Measurements from ENCODE around the gene HMCN2. TPM values are rescaled to one million over a fixed set of nuclear protein-coding genes. Genes with fewer than 3 reads are reported as not detected.

Gene HMCN2
- total RNA-seq, 1 experiment from 2014 or later: 1.6 TPM

GRCh38 chr9:130437011-130437789 lies 171.6 kb downstream of the HMCN2 start:
- BruUV-seq (replicated peaks): no TSS peak

GRCh38 chr9:130438382-130438981 lies 172.9 kb downstream of the HMCN2 start:
- Histone ChIP-seq H2AFZ (no peak overlapping the region), H3K9me3 (ENCODE audit: insufficient read depth, low read depth) (no peaks in the 10 kb centered on the region), H3K4me2 (no peak overlapping the region), H4K20me1 (ENCODE audit: insufficient read depth) (no peaks in the 10 kb centered on the region), H3K36me3 (ENCODE audit: low read depth) (no peaks in the 10 kb centered on the region), H3F3A (ENCODE audit: insufficient read depth, low read depth) (no peaks in the 10 kb centered on the region; the same call in 1 of the 2 replicates), H3K4me3 (no peak overlapping the region), H3K9me2 (ENCODE audit: insufficient read depth) (no peaks in the 10 kb centered on the region), H3K27ac (no peak overlapping the region), H3K27me3 (ENCODE audit: insufficient read depth, low read depth) (no peaks in the 10 kb centered on the region), H3K4me1 (replicated peaks; ENCODE audit: insufficient read depth) (no peaks in the 10 kb centered on the region), H3K79me2 (ENCODE audit: low read depth) (no peaks in the 10 kb centered on the region)
- TF ChIP-seq CTCF (conservative IDR thresholded peaks at IDR 0.05): no peak
- no peak for TF ChIP-seq EZH2 (IDR thresholded peaks at IDR 0.05; ENCODE audit: low read depth)
- POLR2A ChIA-PET (ENCODE audit: unreplicated experiment): no interaction called here
- no TSS peak for BruUV-seq (replicated peaks)
- CTCF ChIA-PET: no interaction called here
- DNase-seq: no peak
- intact Hi-C loops (cut with micrococcal nuclease; ENCODE audit: unreplicated experiment): no loop called here

More at GRCh38 chr9:130437011-130437789, 171.6 kb downstream of the HMCN2 start:
- Histone ChIP-seq H3K9me3 (ENCODE audit: insufficient read depth, low read depth) (no peaks in the 10 kb centered on the region), H3K9me2 (ENCODE audit: insufficient read depth) (no peaks in the 10 kb centered on the region), H3K36me3 (ENCODE audit: low read depth) (no peaks in the 10 kb centered on the region), H3K79me2 (ENCODE audit: low read depth) (no peaks in the 10 kb centered on the region), H3K27ac (no peak overlapping the region), H3K4me3 (no peak overlapping the region), H4K20me1 (ENCODE audit: insufficient read depth) (no peaks in the 10 kb centered on the region), H3K4me1 (replicated peaks; ENCODE audit: insufficient read depth) (no peaks in the 10 kb centered on the region), H2AFZ (no peak overlapping the region), H3F3A (ENCODE audit: insufficient read depth, low read depth) (no peaks in the 10 kb centered on the region; the same call in 1 of the 2 replicates), H3K27me3 (ENCODE audit: insufficient read depth, low read depth) (no peaks in the 10 kb centered on the region), H3K4me2 (no peak overlapping the region)
- POLR2A ChIA-PET (ENCODE audit: unreplicated experiment): interaction anchor here (0.6 kb wide), 2 partner anchors 74 to 165 kb away, joined by 3 to 9 read pairs; no protein-coding TSS in a partner anchor
- intact Hi-C loops (cut with micrococcal nuclease; ENCODE audit: unreplicated experiment): no loop called here
- DNase-seq: no peak
- TF ChIP-seq CTCF (conservative IDR thresholded peaks at IDR 0.05) (no peak), EZH2 (IDR thresholded peaks at IDR 0.05; ENCODE audit: low read depth) (no peak)
- CTCF ChIA-PET: interaction anchor here (0.6 to 0.7 kb wide), 3 partner anchors 12 to 198 kb away, joined by 3 to 12 read pairs (median 6); no protein-coding TSS in a partner anchor

- Histone ChIP-seq H3K27me3 (ENCODE audit: insufficient read depth, low read depth) (no peaks in the 10 kb centered on the region), H4K20me1 (ENCODE audit: insufficient read depth) (no peaks in the 10 kb centered on the region), H3K27ac (no peak overlapping the region), H2AFZ (no peak overlapping the region), H3K36me3 (ENCODE audit: low read depth) (no peaks in the 10 kb centered on the region), H3K4me2 (no peak overlapping the region), H3K9me2 (ENCODE audit: insufficient read depth) (no peaks in the 10 kb centered on the region), H3K4me3 (no peak overlapping the region), H3K4me1 (replicated peaks; ENCODE audit: insufficient read depth) (peaks cover 4% of the 10 kb centered on the region), H3K79me2 (ENCODE audit: low read depth) (no peaks in the 10 kb centered on the region), H3F3A (ENCODE audit: insufficient read depth, low read depth) (peaks cover 5% of the 10 kb centered on the region; the same call in 1 of the 2 replicates), H3K9me3 (ENCODE audit: insufficient read depth, low read depth) (no peaks in the 10 kb centered on the region)
- intact Hi-C loops (cut with micrococcal nuclease; ENCODE audit: unreplicated experiment): no loop called here
- DNase-seq: no peak
- no peak for TF ChIP-seq CTCF (conservative IDR thresholded peaks at IDR 0.05)
- TF ChIP-seq EZH2 (IDR thresholded peaks at IDR 0.05; ENCODE audit: low read depth): no peak
- no TSS peak for BruUV-seq (replicated peaks)
- ChIA-PET POLR2A (ENCODE audit: unreplicated experiment) (interaction anchor here (0.6 kb wide), 1 partner anchor 27 kb away, joined by 4 read pairs; no protein-coding TSS in a partner anchor), CTCF (no interaction called here)
Observed at GRCh38 chr9:130441031-130441430, 175.5 kb downstream of the HMCN2 start.
